CD4-positive, alpha-beta T cell treated with Interleukin-17A for 4 hours (primary cell): Measurements from ENCODE around the gene FASTKD3.

Source experiments
- DNase-seq: peaks from one replicate; pipeline ENCODE4 v3.0.0-alpha.2; 2020; ENCODE audit warnings: mixed read lengths

Gene FASTKD3

GRCh38 chr5:7849681-7850394 is 19.0 kb downstream of the FASTKD3 start:
- DNase-seq, result peak; percentile 45

DNA sequence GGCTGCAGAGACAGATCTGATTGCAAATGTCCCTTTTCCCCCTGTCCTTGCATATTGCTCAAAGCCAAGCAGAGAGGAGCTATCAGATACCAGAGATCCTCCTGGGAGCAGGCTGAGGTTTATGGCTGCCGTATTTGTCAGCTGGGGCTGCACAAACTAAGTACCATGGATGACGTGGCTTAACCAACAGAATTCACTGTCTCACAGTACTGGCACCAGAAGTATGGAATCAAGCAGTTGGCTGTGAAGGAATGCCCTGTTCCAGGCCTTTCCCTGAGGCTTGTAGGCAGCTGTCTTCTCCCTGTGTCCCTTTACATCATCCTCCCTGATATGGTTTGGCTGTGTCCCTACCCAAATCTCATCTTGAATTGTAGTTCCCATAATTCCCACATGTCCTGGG is 20.5 kb downstream of the FASTKD3 start:
- no peak for DNase-seq

- no peak for DNase-seq
These were observed 22.5 kb downstream of the FASTKD3 start for GRCh38 chr5:7846327-7846726.

DNA sequence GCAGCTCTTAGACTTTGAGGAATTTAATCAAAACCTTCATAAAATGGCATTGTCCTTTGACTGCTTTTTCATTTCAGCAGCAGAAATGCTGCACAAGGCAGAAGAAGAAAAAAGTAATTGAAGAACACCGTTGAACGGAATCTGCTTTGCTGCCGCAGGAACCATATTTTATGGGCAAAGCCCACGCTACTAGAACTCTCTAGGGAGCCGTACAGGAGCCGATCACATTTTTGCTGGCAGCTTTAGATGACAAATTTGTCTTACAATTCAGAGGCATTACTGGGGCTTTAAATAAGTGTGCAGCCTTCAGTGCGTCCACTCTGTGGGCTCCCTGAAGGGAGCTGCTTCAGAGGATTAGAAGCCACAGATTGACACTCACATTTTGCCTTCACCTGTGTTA is 23.3 kb downstream of the FASTKD3 start:
- no peak for DNase-seq

DNA sequence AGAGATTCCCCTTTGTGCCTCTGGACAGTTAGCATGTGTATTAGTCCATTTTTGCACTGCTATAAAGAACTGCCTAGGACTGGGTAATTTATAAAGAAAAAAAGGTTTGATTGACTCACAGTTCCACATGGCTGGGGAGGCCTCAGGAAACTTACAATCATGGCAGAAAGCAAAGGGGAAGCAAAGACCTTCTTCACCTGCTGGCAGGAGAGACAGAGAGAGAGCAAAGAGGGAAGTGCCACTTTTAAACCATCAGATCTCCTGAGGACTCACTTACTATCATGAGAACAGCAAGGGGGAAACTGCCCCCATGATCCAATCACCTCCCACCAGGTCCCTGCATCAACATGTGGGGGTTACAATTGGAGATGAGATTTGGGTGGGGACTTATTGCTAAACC is 23.9 kb downstream of the FASTKD3 start:
- DNase-seq, result no peak

DNA sequence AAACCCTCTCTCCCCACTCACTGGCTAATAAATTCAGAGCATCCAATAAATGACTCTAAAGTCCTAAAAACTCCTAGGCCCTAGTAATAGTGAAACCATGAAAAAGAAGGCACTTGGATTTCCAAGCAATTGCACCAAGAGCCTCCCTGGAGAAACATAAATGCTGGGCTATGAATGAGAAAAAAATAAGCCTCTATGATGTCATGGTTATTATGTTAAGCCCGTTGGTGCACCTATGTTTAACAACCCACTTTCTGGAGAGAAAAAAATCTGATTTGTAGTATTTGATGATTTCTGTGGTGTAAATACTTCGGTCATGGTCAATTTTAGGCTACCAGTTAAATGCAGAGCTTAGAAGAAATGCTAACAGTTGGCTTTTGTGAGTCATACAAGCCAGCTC is 26.3 kb downstream of the FASTKD3 start:
- no peak for DNase-seq

GRCh38 chr5:7837403-7837802 is 31.4 kb downstream of the FASTKD3 start:
- DNase-seq, result no peak

GRCh38 chr5:7834982-7835381 is 33.8 kb downstream of the FASTKD3 start:
- DNase-seq, result no peak

GRCh38 chr5:7828269-7828668 is 40.6 kb downstream of the FASTKD3 start:
- no peak for DNase-seq

- DNase-seq, result no peak
These were observed 41.2 kb downstream of the FASTKD3 start for GRCh38 chr5:7827610-7828009.

- no peak for DNase-seq
These were observed 43.2 kb downstream of the FASTKD3 start for GRCh38 chr5:7825630-7826029.

GRCh38 chr5:7824995-7825394 is 43.8 kb downstream of the FASTKD3 start:
- no peak for DNase-seq

DNA sequence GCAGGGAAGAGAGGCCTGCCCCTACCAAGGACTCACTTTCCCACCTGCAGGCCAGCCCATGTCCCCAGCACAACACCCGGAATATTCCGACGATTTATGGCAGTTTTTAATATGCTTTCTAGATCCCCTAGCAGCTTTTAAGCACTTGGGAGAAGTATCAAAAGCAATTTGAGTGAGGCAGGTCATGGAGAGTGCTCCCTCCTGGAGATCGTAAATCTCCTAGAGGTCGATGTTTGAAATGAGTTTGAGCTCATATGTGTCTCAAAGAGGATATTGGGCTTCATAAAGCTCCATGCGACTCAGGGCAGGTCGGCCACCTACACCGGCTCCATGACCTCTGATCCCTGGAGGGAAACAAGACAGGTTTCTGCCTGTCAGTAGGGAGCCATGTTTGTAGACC is 45.2 kb downstream of the FASTKD3 start:
- no peak for DNase-seq

DNA sequence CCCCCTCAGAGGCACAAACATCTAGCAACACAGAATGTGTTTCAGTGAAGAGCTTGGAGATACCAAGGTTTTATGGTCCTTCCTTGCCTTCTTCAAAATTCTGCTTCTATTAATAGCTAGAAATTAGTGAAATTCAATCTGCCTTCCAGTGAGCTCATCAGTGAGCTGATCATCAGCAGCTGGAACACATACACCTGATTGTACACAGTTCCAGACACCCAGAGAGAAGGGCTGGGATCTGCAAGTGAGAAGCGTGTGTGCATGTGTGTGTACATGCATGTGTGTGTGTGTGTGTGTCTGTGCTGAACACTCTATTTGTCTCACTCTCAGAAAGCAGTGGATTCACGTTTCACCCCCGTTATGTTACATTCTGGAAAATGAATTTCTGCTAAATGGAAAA is 46.4 kb downstream of the FASTKD3 start:
- no peak for DNase-seq

DNA sequence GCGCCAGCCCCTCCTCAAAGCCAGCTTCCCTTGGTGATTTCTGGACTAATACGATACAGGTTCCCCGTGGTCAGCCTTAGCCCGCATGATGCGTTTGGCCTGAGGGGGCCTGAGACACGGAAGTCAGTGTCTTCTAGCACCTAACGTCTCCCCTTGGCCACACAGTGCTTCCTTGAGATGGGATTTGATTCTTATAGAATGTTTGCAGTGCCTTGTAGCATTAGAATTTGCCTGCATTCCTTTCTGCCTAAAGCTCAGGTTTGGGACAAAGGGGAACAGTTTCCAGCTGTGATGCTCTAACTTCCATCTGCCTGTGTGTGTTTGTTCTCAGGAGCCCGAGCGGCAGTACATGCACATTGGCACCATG is 52.3 kb downstream of the FASTKD3 start:
- no peak for DNase-seq

DNA sequence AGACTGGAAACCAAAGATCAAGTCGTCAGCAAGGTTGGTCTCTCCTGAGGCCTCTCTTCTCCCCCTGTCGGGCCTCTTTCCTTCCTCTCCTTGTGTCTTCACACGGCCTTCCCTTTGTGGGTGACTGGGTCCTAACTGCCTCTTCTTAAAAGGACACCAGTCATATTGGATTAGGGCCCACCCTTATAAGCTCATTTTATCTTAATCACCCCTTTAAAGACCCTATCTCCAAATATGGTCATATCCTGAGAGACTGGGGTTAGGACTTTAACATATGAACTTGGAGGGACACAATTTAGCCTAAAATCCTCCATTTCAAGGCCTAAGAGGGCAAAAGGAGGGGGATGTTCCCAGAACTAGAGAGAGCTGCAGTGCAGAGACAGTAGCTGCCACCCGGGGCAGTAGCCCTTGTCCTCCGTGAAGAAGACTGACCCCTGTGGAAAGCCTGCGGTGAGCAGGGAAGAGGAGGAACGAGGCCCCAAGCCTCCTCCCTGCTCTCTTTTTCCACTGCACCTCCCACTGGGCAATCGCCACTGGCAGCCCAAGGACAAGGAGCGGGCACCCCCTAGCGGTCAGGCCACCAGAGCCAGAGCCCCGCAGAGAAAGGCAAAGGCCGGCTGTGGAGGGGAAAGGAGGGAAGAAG is 52.8 kb downstream of the FASTKD3 start:
- peak; percentile 68 for DNase-seq

GRCh38 chr5:7814816-7815215 is 54.0 kb downstream of the FASTKD3 start:
- DNase-seq, result no peak

GRCh38 chr5:7813576-7813975 is 55.3 kb downstream of the FASTKD3 start:
- DNase-seq, result no peak

- DNase-seq, result no peak
These were observed 55.8 kb downstream of the FASTKD3 start for GRCh38 chr5:7813007-7813406.

DNA sequence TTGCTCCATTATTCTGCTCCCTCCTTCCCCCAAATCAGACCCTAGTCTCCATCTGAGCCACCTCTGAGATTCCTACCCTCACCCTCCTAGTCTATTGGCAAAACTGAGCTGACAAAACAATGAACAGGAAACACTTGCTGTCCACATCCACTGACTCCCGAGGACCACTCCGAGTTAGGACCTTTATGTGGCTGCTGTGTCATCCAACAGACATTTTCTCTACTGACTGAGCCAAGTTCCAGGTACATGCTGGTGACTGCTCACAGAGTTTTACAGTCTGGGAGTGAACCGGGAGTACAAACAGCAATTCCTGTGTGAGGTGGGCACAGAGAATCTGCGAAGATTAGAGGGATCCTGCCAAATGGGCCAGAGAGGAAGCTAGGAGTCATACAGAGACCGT is 57.1 kb downstream of the FASTKD3 start:
- no peak for DNase-seq
